SU-DHL-6 (cell line): ENCODE measurements around the gene OR6J1.

Experiments used
- H2AFZ ChIP-seq: fragments of 200-600 bp; sonication (generic); 2 replicates; pipeline ENCODE4 v1.6.1; 2014; ENCODE audit warnings: low read depth, mild to moderate bottlenecking, moderate library complexity, mixed read lengths, antibody characterized with exemption, low read length; ENCODE audit not compliant: severe bottlenecking
- H3F3A ChIP-seq: fragments of 200-600 bp; shearing (Covaris generic); 2 replicates; pipeline ENCODE4 v1.6.0; 2016; ENCODE audit warnings: antibody characterized with exemption, mild to moderate bottlenecking; ENCODE audit not compliant: insufficient read depth
- H3K27ac ChIP-seq: fragments of 200-600 bp; sonication (generic); 2 replicates; pipeline ENCODE4 v1.5.1; 2016; ENCODE audit warnings: low read depth, mild to moderate bottlenecking, low read length, moderate library complexity, mixed read lengths
- H3K27me3 ChIP-seq: fragments of 200-600 bp; sonication (generic), shearing (Covaris generic); 2 replicates; pipeline ENCODE4 v1.6.0; 2014; ENCODE audit warnings: mild to moderate bottlenecking, low read length
- H3K36me3 ChIP-seq: fragments of 200-600 bp; sonication (generic); 2 replicates; pipeline ENCODE4 v1.6.1; 2014; ENCODE audit warnings: mild to moderate bottlenecking, low read length, mixed read lengths
- H3K4me2 ChIP-seq: fragments of 300-600, 200-600 bp; shearing (Covaris generic), sonication (generic); 2 replicates; pipeline ENCODE4 v1.6.0; 2014; ENCODE audit warnings: low read length, low read depth, mild to moderate bottlenecking; ENCODE audit not compliant: poor library complexity, severe bottlenecking
- H3K4me3 ChIP-seq: fragments of 200-600 bp; sonication (generic); 2 replicates; pipeline ENCODE4 v1.5.1; 2014; ENCODE audit warnings: antibody characterized with exemption, low read length, mild to moderate bottlenecking, mixed read lengths; ENCODE audit not compliant: insufficient read depth, poor library complexity, severe bottlenecking
- H3K79me2 ChIP-seq: fragments of 200-600 bp; sonication (generic); 2 replicates; pipeline ENCODE4 v1.6.1; 2014; ENCODE audit warnings: mild to moderate bottlenecking, low read length, moderate library complexity; ENCODE audit not compliant: insufficient read depth
- H3K9ac ChIP-seq: fragments of 200-600 bp; sonication (generic); 2 replicates; pipeline ENCODE4 v1.7.0; 2014; ENCODE audit warnings: mild to moderate bottlenecking, low read length
- H3K9me2 ChIP-seq: fragments of 200-600 bp; sonication (generic); replicated peaks from 2 replicates; pipeline ENCODE4 v1.6.1; 2014; ENCODE audit warnings: low read length; ENCODE audit not compliant: insufficient read depth
- H3K9me3 ChIP-seq: fragments of 200-600 bp; sonication (generic); 2 replicates; pipeline ENCODE4 v1.6.1; 2014; ENCODE audit warnings: low read length, mixed read lengths; ENCODE audit not compliant: insufficient read depth
- H4K20me1 ChIP-seq: fragments of 200-600 bp; sonication (generic); 2 replicates; pipeline ENCODE4 v1.6.1; 2014; ENCODE audit warnings: low read depth, mild to moderate bottlenecking, antibody characterized with exemption, low read length, moderate library complexity, mixed read lengths
- CTCF ChIP-seq: fragments of 200-600 bp; sonication (generic); IDR thresholded peaks from one replicate; pipeline ENCODE4 v1.5.1; 2017; ENCODE audit warnings: antibody characterized with exemption, mild to moderate bottlenecking, low read length, moderate library complexity; ENCODE audit not compliant: insufficient read depth, poor library complexity, severe bottlenecking
- EZH2phosphoT487 ChIP-seq: fragments of 200-600 bp; sonication (generic), shearing (Covaris generic); conservative IDR thresholded peaks from 2 replicates; pipeline ENCODE4 v1.6.1; 2018; ENCODE audit warnings: mild to moderate bottlenecking, antibody characterized with exemption, low read length, moderate library complexity, mixed read lengths

The OR6J1 gene

GRCh38 chr14:22627506-22628263 lies 16.5 kb downstream of the OR6J1 start:
- Histone ChIP-seq H3K4me2 (no peak overlapping the region), H2AFZ (no peak overlapping the region), H3K9me2 (no peaks in the 10 kb centered on the region), H3K79me2 (no peaks in the 10 kb centered on the region), H3K4me3 (no peak overlapping the region), H4K20me1 (no peaks in the 10 kb centered on the region), H3K27me3 (no peaks in the 10 kb centered on the region), H3K9me3 (0 out of 2 replicates have a peak, but pooled peaks cover 9% of the 10 kb centered on the region), H3K36me3 (no peaks in the 10 kb centered on the region), H3K27ac (no peak overlapping the region), H3F3A (no peaks in the 10 kb centered on the region), H3K9ac (no peak overlapping the region)
- TF ChIP-seq EZH2phosphoT487 (no peak), CTCF (no peak)

- H3K9me3 ChIP-seq, result 0 out of 2 replicates have a peak, but pooled peaks cover 9% of the 10 kb centered on the region
- H3K4me3 ChIP-seq, result no peak overlapping the region
- no peaks in the 10 kb centered on the region for H3K79me2 ChIP-seq
- TF ChIP-seq EZH2phosphoT487 (no peak), CTCF (no peak)
- no peaks in the 10 kb centered on the region for H4K20me1 ChIP-seq
- H3K9ac ChIP-seq, result no peak overlapping the region
- no peak overlapping the region for H3K27ac ChIP-seq
- no peaks in the 10 kb centered on the region for H3K36me3 ChIP-seq
- H3K27me3 ChIP-seq, result no peaks in the 10 kb centered on the region
- no peaks in the 10 kb centered on the region for H3F3A ChIP-seq
- no peak overlapping the region for H3K4me2 ChIP-seq
- no peak overlapping the region for H2AFZ ChIP-seq
- H3K9me2 ChIP-seq, result no peaks in the 10 kb centered on the region
Measured at GRCh38 chr14:22626590-22626989, 17.6 kb downstream of the OR6J1 start.

- Histone ChIP-seq H3K27ac (no peak overlapping the region), H3K9me3 (no peaks in the 10 kb centered on the region), H2AFZ (no peak overlapping the region), H3K9ac (no peak overlapping the region), H3K4me3 (no peak overlapping the region), H3K27me3 (no peaks in the 10 kb centered on the region), H3K9me2 (no peaks in the 10 kb centered on the region), H4K20me1 (no peaks in the 10 kb centered on the region), H3K36me3 (no peaks in the 10 kb centered on the region), H3F3A (no peaks in the 10 kb centered on the region), H3K4me2 (no peak overlapping the region), H3K79me2 (no peaks in the 10 kb centered on the region)
- TF ChIP-seq CTCF, result no peak
- no peak for TF ChIP-seq EZH2phosphoT487
Measured at GRCh38 chr14:22623047-22623446, 21.1 kb downstream of the OR6J1 start.
